A673 (cell line): ENCODE measurements around the gene RAD51AP2. TPM values are rescaled to one million over a fixed set of nuclear protein-coding genes. Genes with fewer than 3 reads are reported as not detected.
"Not testable (repeated sequence)": the region's sequence is repeated elsewhere in the genome, so short reads cannot be mapped to it uniquely, and the experiment has no call there.

Source experiments
- BruUV-seq: library from RNA; stranded (reverse); fragments of 400-500 nt; replicated peaks from 2 replicates; lab custom pipeline; 2021; lab: Mats Ljungman, UMichigan
- CTCF ChIA-PET: fragments of 300-600 bp; sonication (Branson Sonifier 250); formaldehyde crosslinking; loops from one replicate; lab custom pipeline; 2022; ENCODE audit warnings: antibody characterized with exemption; lab: Charles Lee
- POLR2A ChIA-PET: fragments of 300-600 bp; sonication (Branson Sonifier 250); formaldehyde crosslinking; loops from one replicate; lab custom pipeline; 2022; ENCODE audit warnings: antibody characterized with exemption; ENCODE audit not compliant: low non-redundant PET; lab: Charles Lee
- DNase-seq: peaks from one replicate; pipeline ENCODE4 v3.0.0-alpha.2; 2015; ENCODE audit warnings: low spot score
- H3K27ac ChIP-seq: fragments of 200-600 bp; sonication (generic); 2 replicates; pipeline ENCODE4 v1.5.1; 2016; ENCODE audit warnings: mixed run types, low read depth, mild to moderate bottlenecking, mixed read lengths, antibody characterized with exemption, low read length; ENCODE audit not compliant: poor library complexity, severe bottlenecking
- H3K27me3 ChIP-seq: fragments of 200-600 bp; sonication (generic); replicated peaks from 2 replicates; pipeline ENCODE4 v1.6.1; 2017; ENCODE audit warnings: mixed run types, low read depth, mild to moderate bottlenecking, mixed read lengths, antibody characterized with exemption, low read length; ENCODE audit not compliant: insufficient read depth, poor library complexity
- H3K36me3 ChIP-seq: fragments of 200-600 bp; sonication (generic); 2 replicates; pipeline ENCODE4 v1.6.1; 2016; ENCODE audit warnings: mixed run types, mild to moderate bottlenecking, mixed read lengths, antibody characterized with exemption, low read length; ENCODE audit not compliant: insufficient read depth, poor library complexity, severe bottlenecking
- H3K4me1 ChIP-seq: fragments of 200-600 bp; sonication (generic); 2 replicates; pipeline ENCODE4 v1.6.1; 2017; ENCODE audit warnings: mixed run types, mild to moderate bottlenecking, mixed read lengths, antibody characterized with exemption, low read length; ENCODE audit not compliant: insufficient read depth, poor library complexity, severe bottlenecking
- H3K4me3 ChIP-seq: fragments of 200-600 bp; sonication (generic); 2 replicates; pipeline ENCODE4 v1.5.1; 2016; ENCODE audit warnings: low read depth, mixed run types, mild to moderate bottlenecking, mixed read lengths, low read length; ENCODE audit not compliant: poor library complexity, severe bottlenecking
- H3K9me3 ChIP-seq: fragments of 200-600 bp; sonication (generic); 2 replicates; pipeline ENCODE4 v1.6.1; 2016; ENCODE audit warnings: mixed run types, low read depth, mild to moderate bottlenecking, mixed read lengths, antibody characterized with exemption, low read length; ENCODE audit not compliant: poor library complexity, severe bottlenecking
- CTCF ChIP-seq: fragments of 300-800, 200-600 bp; sonication (generic); conservative IDR thresholded peaks from 2 replicates; pipeline ENCODE4 v1.5.1; 2017; ENCODE audit warnings: low read depth, mild to moderate bottlenecking, antibody characterized with exemption, low read length, moderate library complexity, mixed read lengths
- EZH2 ChIP-seq: fragments of 200-600 bp; sonication (generic); IDR thresholded peaks from 2 replicates; pipeline ENCODE4 v1.6.1; 2017; ENCODE audit warnings: borderline replicate concordance, low read depth, mild to moderate bottlenecking, mixed read lengths, antibody characterized with exemption, low read length; ENCODE audit not compliant: poor library complexity, severe bottlenecking
- intact Hi-C: fragments of 100-400 bp; cut with micrococcal nuclease; formaldehyde crosslinking; loops from one replicate; pipeline ENCODE4 v1.10.0; 2022; ENCODE audit not compliant: unreplicated experiment
- total RNA-seq: library from RNA; stranded (reverse); gene quantifications from 2 replicates; pipeline ENCODE4 v1.2.3, GENCODE V29; 2021

Gene RAD51AP2
- total RNA-seq, 1 experiment from 2014 or later = 0.13 TPM

GRCh38 chr2:17506736-17507616 lies 11.3 kb downstream of the RAD51AP2 start:
- intact Hi-C loops = no loop called here
- no peak for DNase-seq
- Histone ChIP-seq H3K36me3 (no peaks in the 10 kb centered on the region), H3K27me3 (no peaks in the 10 kb centered on the region), H3K9me3 (no peaks in the 10 kb centered on the region), H3K4me1 (no peaks in the 10 kb centered on the region), H3K4me3 (no peak overlapping the region), H3K27ac (no peak overlapping the region)
- BruUV-seq = no TSS peak
- CTCF ChIA-PET = no interaction called here
- POLR2A ChIA-PET = no interaction called here
- TF ChIP-seq EZH2 (no peak), CTCF (no peak)

- Histone ChIP-seq H3K27ac (no peak overlapping the region), H3K4me3 (no peak overlapping the region), H3K36me3 (no peaks in the 10 kb centered on the region), H3K9me3 (no peaks in the 10 kb centered on the region), H3K4me1 (no peaks in the 10 kb centered on the region), H3K27me3 (no peaks in the 10 kb centered on the region)
- POLR2A ChIA-PET = no interaction called here
- DNase-seq = no peak
- CTCF ChIA-PET = no interaction called here
- no TSS peak for BruUV-seq
- intact Hi-C loops = no loop called here
- TF ChIP-seq CTCF = no peak
- no peak for TF ChIP-seq EZH2
Observed at GRCh38 chr2:17497718-17498117, 20.5 kb downstream of the RAD51AP2 start.

- H3K36me3 ChIP-seq = no peaks in the 10 kb centered on the region
- intact Hi-C loops = no loop called here
- no peak overlapping the region for H3K27ac ChIP-seq
- no peaks in the 10 kb centered on the region for H3K27me3 ChIP-seq
- no peaks in the 10 kb centered on the region for H3K4me1 ChIP-seq
- no peaks in the 10 kb centered on the region for H3K9me3 ChIP-seq
- H3K4me3 ChIP-seq = no peak overlapping the region
- TF ChIP-seq EZH2 = no peak
- no peak for TF ChIP-seq CTCF
- no peak for DNase-seq
- CTCF ChIA-PET = no interaction called here
- POLR2A ChIA-PET = no interaction called here
- no TSS peak for BruUV-seq
Observed at GRCh38 chr2:17495590-17495989, 22.6 kb downstream of the RAD51AP2 start.

GRCh38 chr2:17490165-17490564 lies 28.1 kb downstream of the RAD51AP2 start:
- POLR2A ChIA-PET, DNase-seq: not testable (repeated sequence)

GRCh38 chr2:17488610-17489009 lies 29.6 kb downstream of the RAD51AP2 start:
- H3K4me3 ChIP-seq, POLR2A ChIA-PET, CTCF ChIA-PET, BruUV-seq, H3K4me1 ChIP-seq, H3K36me3 ChIP-seq, DNase-seq, H3K27me3 ChIP-seq, H3K27ac ChIP-seq, intact Hi-C loops, H3K9me3 ChIP-seq: not testable (repeated sequence)

More at GRCh38 chr2:17490165-17490564, 28.1 kb downstream of the RAD51AP2 start:
- intact Hi-C loops, CTCF ChIA-PET, H3K4me1 ChIP-seq, H3K9me3 ChIP-seq, H3K27ac ChIP-seq, BruUV-seq, H3K36me3 ChIP-seq, H3K27me3 ChIP-seq, H3K4me3 ChIP-seq: not testable (repeated sequence)
